D721Med (cell line): ENCODE measurements around the gene CTBP2.

Experiments
- DNase-seq: peaks from one replicate; pipeline ENCODE4 v3.0.0; 2011; ENCODE audit warnings: low spot score; ENCODE audit not compliant: insufficient read length
- FAIRE-seq: peaks from 2 replicates; lab custom pipeline; 2011; peaks lifted over from hg19 to GRCh38; lab: Jason Lieb, UNC
- TF ChIP-seq, protein P1 (sequence below): IDR thresholded peaks from 2 replicates; pipeline ENCODE4 v1.5.1; 2012; ENCODE audit warnings: mild to moderate bottlenecking, control low read depth; ENCODE audit not compliant: insufficient read depth; ENCODE audit errors: missing control alignments

The CTBP2 gene

DNA sequence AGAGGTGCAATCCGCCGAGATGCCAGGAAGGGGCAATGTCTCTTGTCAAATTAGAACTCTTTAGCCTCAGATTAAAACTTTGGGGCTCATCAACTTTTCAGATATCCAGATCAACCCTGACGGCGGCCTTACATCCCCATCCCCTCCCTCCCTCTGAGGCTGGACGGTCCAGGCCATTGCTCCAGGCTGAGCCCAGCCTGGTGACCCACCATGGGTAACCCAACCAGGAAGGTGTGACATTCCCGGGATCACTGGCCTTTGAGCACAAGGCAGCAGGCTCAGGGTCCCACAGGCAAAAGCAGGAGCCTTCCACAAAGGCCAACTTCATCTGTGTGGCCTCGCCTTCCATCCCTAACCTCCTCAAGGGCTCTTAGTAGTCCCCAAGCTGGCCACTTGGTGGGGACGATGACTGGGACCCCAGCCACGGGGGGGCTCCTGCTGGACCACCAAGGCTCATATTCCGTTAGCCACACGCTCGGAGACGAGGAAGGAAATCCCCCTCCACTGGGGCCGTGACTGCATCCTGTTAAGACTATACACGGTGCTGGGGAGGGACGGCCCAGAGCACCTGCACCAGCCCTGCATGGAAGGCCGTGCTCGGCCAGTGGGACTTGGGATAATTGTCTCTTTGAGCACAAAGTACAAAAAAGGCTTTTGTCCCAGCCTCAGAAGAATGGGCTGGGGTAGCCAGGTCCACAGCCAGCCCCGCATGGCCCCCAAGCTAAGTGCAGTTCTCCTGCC lies 155.6 kb downstream of the CTBP2 start:
- no peak for DNase-seq
- TF ChIP-seq, protein P1, sequence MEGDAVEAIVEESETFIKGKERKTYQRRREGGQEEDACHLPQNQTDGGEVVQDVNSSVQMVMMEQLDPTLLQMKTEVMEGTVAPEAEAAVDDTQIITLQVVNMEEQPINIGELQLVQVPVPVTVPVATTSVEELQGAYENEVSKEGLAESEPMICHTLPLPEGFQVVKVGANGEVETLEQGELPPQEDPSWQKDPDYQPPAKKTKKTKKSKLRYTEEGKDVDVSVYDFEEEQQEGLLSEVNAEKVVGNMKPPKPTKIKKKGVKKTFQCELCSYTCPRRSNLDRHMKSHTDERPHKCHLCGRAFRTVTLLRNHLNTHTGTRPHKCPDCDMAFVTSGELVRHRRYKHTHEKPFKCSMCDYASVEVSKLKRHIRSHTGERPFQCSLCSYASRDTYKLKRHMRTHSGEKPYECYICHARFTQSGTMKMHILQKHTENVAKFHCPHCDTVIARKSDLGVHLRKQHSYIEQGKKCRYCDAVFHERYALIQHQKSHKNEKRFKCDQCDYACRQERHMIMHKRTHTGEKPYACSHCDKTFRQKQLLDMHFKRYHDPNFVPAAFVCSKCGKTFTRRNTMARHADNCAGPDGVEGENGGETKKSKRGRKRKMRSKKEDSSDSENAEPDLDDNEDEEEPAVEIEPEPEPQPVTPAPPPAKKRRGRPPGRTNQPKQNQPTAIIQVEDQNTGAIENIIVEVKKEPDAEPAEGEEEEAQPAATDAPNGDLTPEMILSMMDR, result no peak
- FAIRE-seq, result no peak

DNA sequence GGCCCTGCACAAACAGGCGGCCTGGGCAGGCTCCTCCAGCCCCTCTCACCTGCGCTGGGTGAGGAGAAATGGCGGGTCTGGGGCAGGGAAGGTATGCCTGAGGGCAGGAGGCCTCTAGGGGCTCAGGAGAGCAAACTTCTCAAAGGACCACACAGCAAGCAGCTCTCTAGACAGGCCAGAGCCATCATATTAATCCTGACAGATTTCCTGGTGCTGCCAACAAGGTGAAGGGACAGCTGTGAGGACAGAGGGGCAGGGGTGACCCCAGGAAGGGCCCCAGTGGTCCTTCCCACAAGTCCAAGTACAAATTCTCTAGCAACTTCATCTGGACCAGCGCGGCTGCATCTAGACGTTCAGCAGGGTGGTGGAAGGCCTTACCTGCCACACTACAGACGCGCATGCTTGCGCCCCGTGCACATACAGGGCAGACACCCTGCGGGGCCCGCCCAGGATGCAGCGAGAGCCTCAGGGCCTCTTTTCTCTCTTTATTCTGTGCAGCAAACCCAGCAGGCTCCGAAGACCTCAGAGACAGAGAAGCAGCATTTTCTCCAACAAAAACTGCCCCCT lies 156.4 kb downstream of the CTBP2 start:
- DNase-seq, result no peak
- TF ChIP-seq, protein P1, result no peak
- FAIRE-seq, result no peak

DNA sequence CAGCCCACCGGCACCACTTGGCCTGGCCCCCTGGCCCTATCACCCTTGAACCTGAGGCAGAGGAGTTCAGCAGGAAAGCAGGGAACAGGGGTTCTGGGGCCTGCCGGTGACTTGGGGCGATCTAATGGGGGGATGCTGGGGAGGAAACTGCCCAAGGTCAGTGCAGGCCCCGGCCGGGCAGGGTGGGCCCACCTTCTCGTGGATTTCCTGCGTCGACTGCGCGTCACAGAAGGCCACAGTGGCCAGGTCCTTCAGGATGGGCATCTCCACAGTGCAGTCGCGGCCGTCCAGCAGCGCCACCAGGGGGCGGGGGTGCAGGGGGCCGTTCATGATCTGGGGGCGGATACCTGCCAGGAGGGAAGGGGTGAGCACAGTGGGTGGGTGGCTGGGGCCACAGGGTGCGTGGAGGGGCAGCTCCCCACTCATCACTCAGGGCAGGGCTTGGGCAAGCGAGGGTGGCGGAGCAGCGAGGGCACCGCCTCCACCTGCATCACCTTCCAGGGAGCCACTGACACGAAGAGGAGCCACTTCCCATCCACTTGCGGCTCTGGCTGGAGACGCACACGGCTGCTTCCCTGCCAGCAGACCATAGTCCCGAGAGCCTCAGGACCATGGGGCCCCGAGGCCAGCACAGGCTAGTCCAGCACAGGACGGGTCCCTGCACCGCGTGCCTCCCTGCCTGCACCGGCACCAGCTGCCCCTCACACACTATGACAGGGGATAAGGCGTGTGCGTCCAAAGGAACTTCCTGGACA lies 157.0 kb downstream of the CTBP2 start:
- DNase-seq, result no peak
- no peak for FAIRE-seq
- TF ChIP-seq, protein P1, result no peak

DNA sequence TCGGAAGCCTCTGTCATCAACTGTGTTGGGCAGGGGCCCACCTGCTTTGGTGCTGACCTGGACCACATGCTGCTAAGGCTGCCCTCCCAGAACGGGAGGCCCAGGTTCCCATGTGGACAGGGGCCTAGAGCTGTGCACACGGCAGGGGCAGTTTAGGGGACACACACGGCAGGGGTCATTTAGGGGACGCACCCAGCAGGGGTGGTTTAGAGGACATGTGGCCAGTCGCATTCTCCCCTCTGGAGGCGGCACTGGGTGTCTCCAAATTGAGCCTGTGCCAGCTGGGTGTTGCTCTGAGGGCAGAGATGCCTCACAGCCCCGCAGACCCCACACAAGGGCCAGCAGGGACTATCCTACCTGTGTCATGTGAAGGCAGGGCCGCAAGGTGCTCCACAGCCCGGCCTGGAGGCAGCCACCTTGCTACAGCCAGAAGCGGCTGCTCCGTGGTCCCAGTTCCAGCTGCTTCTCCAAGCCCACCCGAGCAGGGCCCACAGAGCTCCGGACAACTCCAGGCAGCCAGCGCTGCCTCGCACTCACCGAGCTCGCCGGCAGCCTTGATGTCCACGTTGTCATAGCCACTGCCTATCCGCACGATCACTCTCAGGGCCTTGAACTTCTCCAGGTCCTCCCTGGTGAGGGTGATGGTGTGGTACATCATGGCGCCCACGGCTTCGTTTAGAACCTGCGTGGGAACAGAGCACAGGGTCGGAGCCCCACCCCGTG lies 157.8 kb downstream of the CTBP2 start:
- TF ChIP-seq, protein P1, result no peak
- DNase-seq, result no peak
- no peak for FAIRE-seq

DNA sequence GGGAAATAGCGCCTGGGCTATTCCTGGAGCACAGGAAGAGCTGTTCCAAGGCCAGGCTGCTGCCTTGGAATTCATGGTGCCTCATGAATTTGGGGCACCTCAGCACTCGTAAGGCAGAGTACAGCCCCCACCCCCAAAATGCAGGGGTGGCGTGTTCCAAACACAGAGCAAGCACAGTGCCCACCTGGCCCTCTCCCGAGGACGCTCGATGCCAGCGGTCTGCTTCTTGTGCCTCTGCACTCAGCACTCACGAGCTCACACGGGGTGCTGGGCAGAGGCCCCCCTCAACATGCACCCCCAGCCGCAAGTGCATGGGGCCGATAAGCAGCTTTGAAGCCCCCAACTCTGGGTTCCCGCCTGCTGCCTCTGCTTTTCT lies 158.3 kb downstream of the CTBP2 start:
- no peak for DNase-seq

DNA sequence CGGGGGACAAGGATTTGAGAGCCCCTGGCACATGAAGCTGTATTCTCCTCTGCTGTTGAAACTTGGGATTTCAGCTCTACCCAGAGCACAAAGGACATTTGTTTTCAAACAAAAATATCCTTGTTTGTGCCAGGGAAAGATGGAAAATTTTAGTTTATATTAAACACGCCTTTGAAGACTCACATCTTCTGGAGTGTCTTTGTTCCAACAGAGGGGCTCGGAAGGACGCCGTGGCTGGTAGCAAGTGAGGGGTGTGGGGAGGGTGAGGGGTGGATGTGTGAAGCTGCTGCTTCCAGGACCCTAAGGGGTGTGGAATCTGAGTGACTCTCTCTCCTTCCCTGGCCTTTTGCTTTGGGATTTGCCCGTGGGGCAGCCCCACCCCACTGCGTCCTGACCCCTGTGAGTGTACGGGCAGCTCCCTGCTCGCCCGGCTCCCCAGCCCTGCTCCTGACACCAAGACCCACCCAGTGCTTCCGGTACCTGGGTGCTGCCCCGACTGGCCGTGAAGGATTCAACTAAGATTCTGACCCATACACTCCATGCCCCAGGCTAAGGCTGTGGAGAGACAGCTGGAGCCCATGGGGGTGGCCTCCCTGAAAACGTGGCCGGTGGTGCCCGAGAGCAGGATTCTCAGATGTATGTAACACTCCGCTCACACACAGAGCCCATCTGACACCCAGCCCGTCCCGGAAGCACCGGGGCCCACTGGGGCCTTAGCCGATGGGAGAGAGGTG lies 158.9 kb downstream of the CTBP2 start:
- DNase-seq (no peak), FAIRE-seq (no peak)
- TF ChIP-seq, protein P1, result no peak

More for the DNA sequence above, 158.3 kb downstream of the CTBP2 start:
- TF ChIP-seq, protein P1, result no peak
- no peak for FAIRE-seq
